Vagina (tissue), 2 donors: Measurements from ENCODE around the gene CCL4. TPM values are rescaled to one million over a fixed set of nuclear protein-coding genes. Genes with fewer than 3 reads are reported as not detected.

ENCODE experiments used
- DNase-seq, 2 donors: peaks; one replicate each; pipeline ENCODE4 v3.0.0-alpha.2; 2017; ENCODE audit errors: extremely low spot score in 2 of 2
- H3K27ac ChIP-seq: fragments of 200-600 bp; sonication (generic); one replicate; pipeline ENCODE4 v1.5.1; 2019
- H3K27me3 ChIP-seq: fragments of 200-600 bp; sonication (generic); one replicate; pipeline ENCODE4 v1.5.1; 2019
- H3K36me3 ChIP-seq, 2 donors: fragments of 200-600 bp; sonication (generic); one replicate each; pipeline ENCODE4 v1.5.1; 2017 to 2019
- H3K4me1 ChIP-seq: fragments of 200-600 bp; sonication (generic); one replicate; pipeline ENCODE4 v1.5.1; 2019
- H3K4me3 ChIP-seq, 2 donors: fragments of 200-600 bp; sonication (generic); 1 replicate in 1 of 2; 2 replicates in 1 of 2; pipeline ENCODE4 v1.5.1; 2016 to 2019
- H3K9me3 ChIP-seq: fragments of 200-600 bp; sonication (generic); one replicate; pipeline ENCODE4 v1.5.1; 2019
- CTCF ChIP-seq, 3 experiments: fragments of 450-650 bp in 2 of 3; fragments of 200-600 bp in 1 of 3; sonication (generic) in 1 of 3; IDR thresholded peaks; one replicate each; pipeline ENCODE4 v1.5.1; 2017 to 2019; ENCODE audit warnings: antibody characterized with exemption in 3 of 3, mild to moderate bottlenecking in 2 of 3, moderate library complexity in 2 of 3
- POLR2A ChIP-seq, 2 donors: fragments of 450-650 bp; IDR thresholded peaks; one replicate each; pipeline ENCODE4 v1.6.1; 2017; ENCODE audit warnings: antibody characterized with exemption in 2 of 2, mild to moderate bottlenecking in 2 of 2, moderate library complexity in 2 of 2
- POLR2AphosphoS5 ChIP-seq, 2 donors: sonication (generic); formaldehyde crosslinking; IDR thresholded peaks; one replicate each; pipeline ENCODE4 v1.9.0; 2017; ENCODE audit warnings: antibody characterized with exemption in 2 of 2, mild to moderate bottlenecking in 2 of 2, low read depth in 1 of 2; ENCODE audit not compliant: insufficient read depth in 1 of 2
- intact Hi-C: fragments of 100-400 bp; cut with DNase I; formaldehyde crosslinking; loops from one replicate; pipeline ENCODE4 v1.15.1; 2023
- total RNA-seq: library from RNA; depleted of rRNA; stranded (reverse); fragments of >200 nt; gene quantifications from one replicate; pipeline ENCODE4 v1.2.3, GENCODE V29; 2016

Gene CCL4
- total RNA-seq, 1 donor from 2014 or later: 15.0 TPM

- DNase-seq: no peak
Observed at GRCh38 chr17:36060816-36061215, 42.8 kb upstream of the CCL4 start.

GRCh38 chr17:36063786-36064541, 39.7 kb upstream of the CCL4 start, which contains the start of gene CCL18:
TSS of gene CCL18 (plus strand) at chr17:36064272. CDS start at chr17:36064343, 71 bp downstream.
- intact Hi-C loops: no loop called here

More at GRCh38 chr17:36060816-36061215, 42.8 kb upstream of the CCL4 start:
- Histone ChIP-seq H3K27me3 (no peaks in the 10 kb centered on the region), H3K9me3 (no peaks in the 10 kb centered on the region), H3K36me3 (no peaks in the 10 kb centered on the region), H3K27ac (no peak overlapping the region), H3K4me1 (no peaks in the 10 kb centered on the region), H3K4me3 (no peak overlapping the region)
- intact Hi-C loops: no loop called here
- TF ChIP-seq POLR2A (IDR thresholded peaks at IDR 0.05) (no peak), CTCF (IDR thresholded peaks at IDR 0.05) (no peak), POLR2AphosphoS5 (IDR thresholded peaks at IDR 0.05; ENCODE audit: insufficient read depth in 1 of 2, low read depth in 1 of 2) (no peak)

GRCh38 chr17:36066365-36066985, 37.2 kb upstream of the CCL4 start:
- Histone ChIP-seq H3K4me3 (no peak overlapping the region), H3K27ac (no peak overlapping the region), H3K4me1 (no peaks in the 10 kb centered on the region), H3K27me3 (no peaks in the 10 kb centered on the region), H3K9me3 (no peaks in the 10 kb centered on the region), H3K36me3 (no peaks in the 10 kb centered on the region)
- intact Hi-C loops: no loop called here
- TF ChIP-seq CTCF (IDR thresholded peaks at IDR 0.05) (no peak), POLR2AphosphoS5 (IDR thresholded peaks at IDR 0.05; ENCODE audit: insufficient read depth in 1 of 2, low read depth in 1 of 2) (no peak), POLR2A (IDR thresholded peaks at IDR 0.05) (no peak)
- DNase-seq: no peak

More at GRCh38 chr17:36063786-36064541, 39.7 kb upstream of the CCL4 start, which contains the start of gene CCL18:
- no peaks in the 10 kb centered on the region for H3K36me3 ChIP-seq
- no peaks in the 10 kb centered on the region for H3K9me3 ChIP-seq
- DNase-seq: no peak
- H3K27me3 ChIP-seq: no peaks in the 10 kb centered on the region
- no peaks in the 10 kb centered on the region for H3K4me1 ChIP-seq
- no peak within 1 kb of the TSS for H3K4me3 ChIP-seq
- TF ChIP-seq CTCF (IDR thresholded peaks at IDR 0.05) (no peak), POLR2AphosphoS5 (IDR thresholded peaks at IDR 0.05; ENCODE audit: insufficient read depth in 1 of 2, low read depth in 1 of 2) (no peak), POLR2A (IDR thresholded peaks at IDR 0.05) (no peak)
- H3K27ac ChIP-seq: no peak within 1 kb of the TSS

GRCh38 chr17:36068524-36068923, 35.1 kb upstream of the CCL4 start:
- no peak for DNase-seq
- H3K4me1 ChIP-seq: no peaks in the 10 kb centered on the region
- H3K9me3 ChIP-seq: no peaks in the 10 kb centered on the region
- H3K4me3 ChIP-seq: no peak overlapping the region
- H3K27me3 ChIP-seq: no peaks in the 10 kb centered on the region
- TF ChIP-seq CTCF (IDR thresholded peaks at IDR 0.05) (no peak), POLR2A (IDR thresholded peaks at IDR 0.05) (no peak), POLR2AphosphoS5 (IDR thresholded peaks at IDR 0.05; ENCODE audit: insufficient read depth in 1 of 2, low read depth in 1 of 2) (no peak)
- no peak overlapping the region for H3K27ac ChIP-seq
- intact Hi-C loops: no loop called here
- H3K36me3 ChIP-seq: no peaks in the 10 kb centered on the region

- intact Hi-C loops: no loop called here
- no peaks in the 10 kb centered on the region for H3K4me1 ChIP-seq
Observed at GRCh38 chr17:36069136-36069535, 34.5 kb upstream of the CCL4 start.

More at GRCh38 chr17:36069136-36069535, 34.5 kb upstream of the CCL4 start:
- TF ChIP-seq POLR2A (IDR thresholded peaks at IDR 0.05) (no peak), POLR2AphosphoS5 (IDR thresholded peaks at IDR 0.05; ENCODE audit: insufficient read depth in 1 of 2, low read depth in 1 of 2) (no peak), CTCF (IDR thresholded peaks at IDR 0.05) (no peak)
- H3K27ac ChIP-seq: no peak overlapping the region
- H3K9me3 ChIP-seq: no peaks in the 10 kb centered on the region
- no peaks in the 10 kb centered on the region for H3K27me3 ChIP-seq
- no peak for DNase-seq
- no peaks in the 10 kb centered on the region for H3K36me3 ChIP-seq
- H3K4me3 ChIP-seq: no peak overlapping the region
